ENCODE results near the gene SERBP1. TPM values are rescaled to one million over a fixed set of nuclear protein-coding genes. Genes with fewer than 3 reads are reported as not detected.

Gene SERBP1
- total RNA-seq, 1 donor from 2014 or later, result 188 TPM

GRCh38 chr1:67359592-67359991 is 70.6 kb downstream of the SERBP1 start:
- DNase-seq, result no peak

Small RNAs within 50 kb of the gene (small RNA-seq; reads per million reads assigned to genes)
- gene RNU6-387P, result not detected

Other genes starting within 250 kb of the SERBP1 start
- 12.2 TPM for gene IL12RB2, start 122.5 kb downstream of the SERBP1 start, total RNA-seq

Measured in occipital lobe (tissue), 3 donors.